ENCODE measurements around the gene IRF2BPL. TPM values are rescaled to one million over a fixed set of nuclear protein-coding genes. Genes with fewer than 3 reads are reported as not detected.

Gene IRF2BPL
- total RNA-seq, 1 experiment from 2014 or later = 113 TPM

DNA sequence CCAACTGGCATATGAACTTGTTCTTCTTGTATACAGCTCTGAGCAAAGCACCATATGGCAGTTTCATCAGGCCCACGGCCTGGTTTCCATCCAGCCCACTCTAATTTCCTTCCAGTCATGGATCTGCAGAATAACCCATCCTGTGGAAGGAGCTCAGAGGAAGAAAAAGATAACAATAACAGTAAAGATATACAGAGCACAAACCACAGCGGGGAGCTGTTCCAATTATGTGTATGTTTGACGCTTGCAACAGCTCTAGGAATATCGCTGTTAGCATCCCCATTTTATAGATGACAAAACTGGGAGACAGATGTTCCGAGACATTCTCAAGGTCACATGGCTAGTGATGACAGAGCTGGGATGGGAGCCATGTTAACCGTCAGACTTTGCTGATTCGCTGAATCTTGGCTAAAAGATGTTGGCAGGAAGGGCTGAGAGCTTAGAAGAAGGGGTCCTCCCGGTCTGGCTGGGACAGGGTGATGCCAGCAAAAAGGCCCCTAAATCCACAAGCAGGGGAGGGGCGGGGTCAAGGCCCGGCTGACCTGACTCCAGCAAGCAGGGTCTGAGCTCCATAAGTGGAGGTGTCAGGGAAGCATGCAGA is 35.2 kb upstream of the IRF2BPL start:
- ATAC-seq = no peak
- POLR2A ChIA-PET (ENCODE audit: unreplicated experiment) = interaction anchor here (0.5 to 0.9 kb wide), 3 partner anchors 36 to 144 kb away, joined by 3 to 5 read pairs (median 3); no protein-coding TSS in a partner anchor
- BruUV-seq (replicated peaks) = no TSS peak
- CTCF ChIA-PET = no interaction called here
- Histone ChIP-seq H3K79me2 (ENCODE audit: low read length) (no peaks in the 10 kb centered on the region), H3K9me3 (ENCODE audit: low read length) (no peaks in the 10 kb centered on the region), H3K9me2 (replicated peaks; ENCODE audit: low read length) (no peaks in the 10 kb centered on the region), H3K4me3 (ENCODE audit: low read length) (no peak overlapping the region), H3F3A (ENCODE audit: low read length, unreplicated experiment) (no peaks in the 10 kb centered on the region), H3K4me1 (ENCODE audit: insufficient read depth, low read length) (peaks cover 21% of the 10 kb centered on the region), H3K27ac (ENCODE audit: low read length) (no peak overlapping the region), H4K20me1 (ENCODE audit: low read length) (no peaks in the 10 kb centered on the region), H3K27me3 (ENCODE audit: low read length) (no peaks in the 10 kb centered on the region), H3K36me3 (ENCODE audit: low read depth, low read length) (no peaks in the 10 kb centered on the region), H3K9ac (ENCODE audit: low read length) (no peak overlapping the region), H3K4me2 (ENCODE audit: low read length) (no peak overlapping the region), H2AFZ (ENCODE audit: low read length) (no peak overlapping the region)
- DNase-seq = no peak
- intact Hi-C loops (cut with micrococcal nuclease) = no loop called here
- TF ChIP-seq, protein P1, sequence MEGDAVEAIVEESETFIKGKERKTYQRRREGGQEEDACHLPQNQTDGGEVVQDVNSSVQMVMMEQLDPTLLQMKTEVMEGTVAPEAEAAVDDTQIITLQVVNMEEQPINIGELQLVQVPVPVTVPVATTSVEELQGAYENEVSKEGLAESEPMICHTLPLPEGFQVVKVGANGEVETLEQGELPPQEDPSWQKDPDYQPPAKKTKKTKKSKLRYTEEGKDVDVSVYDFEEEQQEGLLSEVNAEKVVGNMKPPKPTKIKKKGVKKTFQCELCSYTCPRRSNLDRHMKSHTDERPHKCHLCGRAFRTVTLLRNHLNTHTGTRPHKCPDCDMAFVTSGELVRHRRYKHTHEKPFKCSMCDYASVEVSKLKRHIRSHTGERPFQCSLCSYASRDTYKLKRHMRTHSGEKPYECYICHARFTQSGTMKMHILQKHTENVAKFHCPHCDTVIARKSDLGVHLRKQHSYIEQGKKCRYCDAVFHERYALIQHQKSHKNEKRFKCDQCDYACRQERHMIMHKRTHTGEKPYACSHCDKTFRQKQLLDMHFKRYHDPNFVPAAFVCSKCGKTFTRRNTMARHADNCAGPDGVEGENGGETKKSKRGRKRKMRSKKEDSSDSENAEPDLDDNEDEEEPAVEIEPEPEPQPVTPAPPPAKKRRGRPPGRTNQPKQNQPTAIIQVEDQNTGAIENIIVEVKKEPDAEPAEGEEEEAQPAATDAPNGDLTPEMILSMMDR (conservative IDR thresholded peaks at IDR 0.05; ENCODE audit: low read depth, low read length) = no peak
- TF ChIP-seq EZH2phosphoT487 (IDR thresholded peaks at IDR 0.05; ENCODE audit: borderline replicate concordance, low read length) = no peak
- no peak for TF ChIP-seq EZH2 (IDR thresholded peaks at IDR 0.05; ENCODE audit: low read length, unreplicated experiment)

DNA sequence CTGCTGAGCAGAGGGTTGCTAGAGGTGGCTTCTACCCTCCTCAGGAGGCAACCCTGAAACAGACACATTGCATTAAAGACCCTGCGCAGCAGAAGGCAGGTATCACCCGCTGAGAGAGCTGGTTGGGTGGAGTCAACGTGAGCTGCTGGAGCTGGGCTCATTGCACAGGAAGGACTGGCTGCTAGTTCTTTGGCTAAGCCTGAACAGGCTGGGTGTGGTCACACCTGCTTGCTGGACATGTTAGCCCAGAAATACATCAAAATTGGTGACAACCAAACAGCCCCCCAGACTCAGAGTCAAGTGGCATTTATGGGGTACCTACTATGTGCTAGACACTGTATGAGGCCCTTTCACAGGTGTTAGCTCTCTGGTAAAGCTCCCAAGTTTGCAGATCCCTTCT is 33.8 kb upstream of the IRF2BPL start:
- no peaks in the 10 kb centered on the region for H4K20me1 ChIP-seq (ENCODE audit: low read length)
- DNase-seq (no peak), ATAC-seq (no peak)
- H3K9me3 ChIP-seq (ENCODE audit: low read length) = no peaks in the 10 kb centered on the region
- no peaks in the 10 kb centered on the region for H3K9me2 ChIP-seq (replicated peaks; ENCODE audit: low read length)
- no peaks in the 10 kb centered on the region for H3K79me2 ChIP-seq (ENCODE audit: low read length)
- TF ChIP-seq EZH2 (IDR thresholded peaks at IDR 0.05; ENCODE audit: low read length, unreplicated experiment) = no peak
- TF ChIP-seq, protein P1 (conservative IDR thresholded peaks at IDR 0.05; ENCODE audit: low read depth, low read length) = no peak
- no peak for TF ChIP-seq EZH2phosphoT487 (IDR thresholded peaks at IDR 0.05; ENCODE audit: borderline replicate concordance, low read length)
- BruUV-seq (replicated peaks) = no TSS peak
- POLR2A ChIA-PET (ENCODE audit: unreplicated experiment) = no interaction called here
- no peak overlapping the region for H3K4me2 ChIP-seq (ENCODE audit: low read length)
- no peaks in the 10 kb centered on the region for H3K27me3 ChIP-seq (ENCODE audit: low read length)
- peaks cover 11% of the 10 kb centered on the region for H3K4me1 ChIP-seq (ENCODE audit: insufficient read depth, low read length)
- H3F3A ChIP-seq (ENCODE audit: low read length, unreplicated experiment) = no peaks in the 10 kb centered on the region
- H3K9ac ChIP-seq (ENCODE audit: low read length) = no peak overlapping the region
- intact Hi-C loops (cut with micrococcal nuclease) = no loop called here
- no peak overlapping the region for H2AFZ ChIP-seq (ENCODE audit: low read length)
- CTCF ChIA-PET = no interaction called here
- no peak overlapping the region for H3K4me3 ChIP-seq (ENCODE audit: low read length)
- H3K36me3 ChIP-seq (ENCODE audit: low read depth, low read length) = no peaks in the 10 kb centered on the region
- H3K27ac ChIP-seq (ENCODE audit: low read length) = no peak overlapping the region

DNA sequence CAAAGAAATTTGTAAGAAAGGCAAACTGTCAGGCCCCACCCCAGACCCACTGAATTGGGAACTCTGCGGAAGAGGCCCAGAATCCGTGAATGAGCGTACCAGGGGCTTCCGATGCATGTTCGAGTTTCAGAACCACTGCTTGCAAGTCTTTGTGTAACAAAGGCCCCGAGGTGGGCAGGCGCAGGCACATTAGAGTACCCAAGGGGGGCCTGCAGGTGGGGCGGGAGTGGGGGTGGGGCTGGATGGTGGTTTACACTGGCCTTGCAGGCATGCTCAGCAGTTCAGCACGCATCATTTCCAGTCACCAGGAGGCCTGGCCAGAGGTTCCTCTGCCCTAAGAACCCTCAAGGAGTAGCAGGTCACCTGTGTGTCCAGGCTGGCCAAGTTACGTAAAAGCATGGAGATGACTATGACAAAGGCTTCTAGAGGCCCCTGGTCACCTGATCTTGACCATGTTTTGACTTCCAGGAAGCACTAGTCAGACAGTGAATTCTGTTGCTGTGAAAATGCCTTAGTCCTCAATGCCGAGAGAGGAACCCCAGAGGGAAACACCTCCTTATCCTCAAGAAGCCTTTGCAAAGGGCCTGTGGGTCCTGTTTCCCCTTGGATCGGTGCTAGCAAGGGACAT is 33.2 kb upstream of the IRF2BPL start:
- intact Hi-C loops (cut with micrococcal nuclease) = no loop called here
- CTCF ChIA-PET = no interaction called here
- no peak overlapping the region for H3K9ac ChIP-seq (ENCODE audit: low read length)
- H3F3A ChIP-seq (ENCODE audit: low read length, unreplicated experiment) = no peaks in the 10 kb centered on the region
- H3K9me3 ChIP-seq (ENCODE audit: low read length) = no peaks in the 10 kb centered on the region
- no peaks in the 10 kb centered on the region for H3K27me3 ChIP-seq (ENCODE audit: low read length)
- POLR2A ChIA-PET (ENCODE audit: unreplicated experiment) = no interaction called here
- no peak overlapping the region for H2AFZ ChIP-seq (ENCODE audit: low read length)
- no peaks in the 10 kb centered on the region for H3K9me2 ChIP-seq (replicated peaks; ENCODE audit: low read length)
- no peak for TF ChIP-seq EZH2phosphoT487 (IDR thresholded peaks at IDR 0.05; ENCODE audit: borderline replicate concordance, low read length)
- H3K79me2 ChIP-seq (ENCODE audit: low read length) = no peaks in the 10 kb centered on the region
- H4K20me1 ChIP-seq (ENCODE audit: low read length) = no peaks in the 10 kb centered on the region
- H3K27ac ChIP-seq (ENCODE audit: low read length) = no peak overlapping the region
- H3K36me3 ChIP-seq (ENCODE audit: low read depth, low read length) = no peaks in the 10 kb centered on the region
- H3K4me2 ChIP-seq (ENCODE audit: low read length) = no peak overlapping the region
- no TSS peak for BruUV-seq (replicated peaks)
- ATAC-seq (no peak), DNase-seq (no peak)
- H3K4me3 ChIP-seq (ENCODE audit: low read length) = no peak overlapping the region
- H3K4me1 ChIP-seq (ENCODE audit: insufficient read depth, low read length) = peaks cover 11% of the 10 kb centered on the region

All from PC-3 (cell line).